Measurements from ENCODE around the gene ASB2. TPM values are rescaled to one million over a fixed set of nuclear protein-coding genes. Genes with fewer than 3 reads are reported as not detected.

The ASB2 gene
- total RNA-seq, 2 donors from 2014 or later, result 0.11 TPM; not detected in 1

- no peaks in the 10 kb centered on the region for H3K4me1 Mint-ChIP-seq
- no peak overlapping the region for H3K4me3 Mint-ChIP-seq
- Histone ChIP-seq H3K9me3 (ENCODE audit: control insufficient read depth, low read length) (no peaks in the 10 kb centered on the region), H3K27ac (ENCODE audit: low read depth, low read length) (no peak overlapping the region), H3K4me3 (ENCODE audit: low read length) (no peak overlapping the region), H3K9ac (ENCODE audit: extremely low read depth, low read length, poor library complexity, severe bottlenecking) (no peak overlapping the region), H3K27me3 (ENCODE audit: control insufficient read depth, insufficient read depth, low read length, poor library complexity, severe bottlenecking) (no peaks in the 10 kb centered on the region), H3K36me3 (ENCODE audit: control insufficient read depth, insufficient read depth, low read length) (no peaks in the 10 kb centered on the region), H3K4me1 (ENCODE audit: control insufficient read depth, insufficient read depth, low read length) (no peaks in the 10 kb centered on the region)
- H3K27me3 Mint-ChIP-seq (ENCODE audit: insufficient read depth), result peaks cover 4% of the 10 kb centered on the region
- H3K27ac Mint-ChIP-seq, result no peak overlapping the region
- no peak for DNase-seq
- no peak for TF ChIP-seq CTCF (conservative IDR thresholded peaks at IDR 0.05)
- H3K9me3 Mint-ChIP-seq, result no peaks in the 10 kb centered on the region
- H3K36me3 Mint-ChIP-seq (ENCODE audit: low read depth), result no peaks in the 10 kb centered on the region
- 83 to 87% methylated on average over 2 of the region's 2 CpGs for WGBS, 2 experiments (ENCODE audit: insufficient coverage in 1 of 2, insufficient read length in 1 of 2)
Measured at GRCh38 chr14:93915800-93916199, 60.6 kb downstream of the ASB2 start.

DNA sequence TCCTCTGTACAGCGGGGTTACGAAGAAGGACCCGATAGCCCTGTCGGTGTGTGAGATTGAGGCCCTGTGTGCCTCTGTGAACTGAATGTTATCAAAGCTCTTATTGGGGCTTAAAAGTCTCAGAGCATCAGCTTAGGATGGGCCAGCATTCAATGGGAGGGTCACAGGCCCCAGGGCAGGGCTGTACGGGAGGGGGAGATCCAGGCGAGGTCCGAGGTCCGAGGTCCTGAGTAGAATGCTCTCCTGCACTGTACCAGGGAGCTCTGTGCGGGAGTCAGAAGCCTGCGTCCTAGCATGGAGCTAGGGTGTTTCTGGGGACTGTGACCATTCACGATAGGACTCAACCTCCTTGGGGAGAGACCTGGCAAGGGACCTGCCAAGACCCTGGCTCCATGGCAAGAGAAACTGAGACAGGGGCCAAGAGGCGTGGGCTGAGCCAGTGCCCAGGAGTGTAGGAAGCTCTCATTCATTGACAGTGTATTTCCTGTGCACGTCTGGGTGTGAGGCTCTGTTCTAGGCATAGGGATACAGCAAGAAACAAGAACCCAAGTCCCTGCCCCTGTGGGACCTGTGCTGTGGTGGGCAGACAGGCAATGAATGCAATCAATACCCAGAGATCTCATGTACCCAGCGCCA lies 61.2 kb downstream of the ASB2 start:
- H3K9me3 ChIP-seq (ENCODE audit: control insufficient read depth, low read length), result no peaks in the 10 kb centered on the region
- DNase-seq, result no peak
- H3K27ac Mint-ChIP-seq, result no peak overlapping the region
- no peaks in the 10 kb centered on the region for H3K36me3 ChIP-seq (ENCODE audit: control insufficient read depth, insufficient read depth, low read length)
- no peak overlapping the region for H3K4me3 ChIP-seq (ENCODE audit: low read length)
- no peak for TF ChIP-seq CTCF (conservative IDR thresholded peaks at IDR 0.05)
- no peak overlapping the region for H3K27ac ChIP-seq (ENCODE audit: low read depth, low read length)
- no peaks in the 10 kb centered on the region for H3K4me1 ChIP-seq (ENCODE audit: control insufficient read depth, insufficient read depth, low read length)
- 88 to 91% methylated on average over 13 to 14 of the region's 14 CpGs for WGBS, 2 experiments (ENCODE audit: insufficient coverage in 1 of 2, insufficient read length in 1 of 2)
- H3K27me3 Mint-ChIP-seq (ENCODE audit: insufficient read depth), result peaks cover 5% of the 10 kb centered on the region
- H3K27me3 ChIP-seq (ENCODE audit: control insufficient read depth, insufficient read depth, low read length, poor library complexity, severe bottlenecking), result no peaks in the 10 kb centered on the region
- no peak overlapping the region for H3K9ac ChIP-seq (ENCODE audit: extremely low read depth, low read length, poor library complexity, severe bottlenecking)
- H3K4me3 Mint-ChIP-seq, result no peak overlapping the region
- H3K9me3 Mint-ChIP-seq, result no peaks in the 10 kb centered on the region
- no peaks in the 10 kb centered on the region for H3K4me1 Mint-ChIP-seq
- H3K36me3 Mint-ChIP-seq (ENCODE audit: low read depth), result no peaks in the 10 kb centered on the region

DNA sequence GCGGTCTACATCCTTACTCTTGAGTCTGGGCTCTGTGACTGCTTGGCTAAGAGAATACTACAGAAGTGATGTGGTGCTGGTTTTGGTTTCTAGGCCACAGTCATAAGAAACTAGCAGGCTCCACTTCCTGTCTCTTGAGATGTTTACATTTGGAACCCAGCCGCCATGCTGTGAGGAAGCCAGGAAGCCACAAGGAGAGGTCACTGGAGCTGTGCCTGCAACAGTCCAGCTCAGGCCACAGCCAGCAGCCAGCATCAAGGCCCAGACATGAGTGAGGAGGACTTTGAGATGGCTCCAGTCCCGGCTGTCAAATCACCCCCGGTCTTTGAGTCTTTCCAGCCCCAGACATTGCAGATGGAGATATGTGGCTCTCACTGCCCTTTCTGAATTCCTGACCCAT lies 62.1 kb downstream of the ASB2 start:
- no peak for TF ChIP-seq CTCF (conservative IDR thresholded peaks at IDR 0.05)
- no peak overlapping the region for H3K27ac ChIP-seq (ENCODE audit: low read depth, low read length)
- H3K4me3 ChIP-seq (ENCODE audit: low read length), result no peak overlapping the region
- no peaks in the 10 kb centered on the region for H3K4me1 ChIP-seq (ENCODE audit: control insufficient read depth, insufficient read depth, low read length)
- DNase-seq, result no peak
- H3K9me3 ChIP-seq (ENCODE audit: control insufficient read depth, low read length), result no peaks in the 10 kb centered on the region
- peaks cover 2% of the 10 kb centered on the region for H3K27me3 Mint-ChIP-seq (ENCODE audit: insufficient read depth)
- H3K4me3 Mint-ChIP-seq, result no peak overlapping the region
- WGBS, 2 experiments (ENCODE audit: insufficient coverage in 1 of 2, insufficient read length in 1 of 2), result 93 to 94% methylated on average over 4 of the region's 4 CpGs
- H3K27ac Mint-ChIP-seq, result no peak overlapping the region
- no peaks in the 10 kb centered on the region for H3K36me3 ChIP-seq (ENCODE audit: control insufficient read depth, insufficient read depth, low read length)
- H3K27me3 ChIP-seq (ENCODE audit: control insufficient read depth, insufficient read depth, low read length, poor library complexity, severe bottlenecking), result no peaks in the 10 kb centered on the region
- H3K9me3 Mint-ChIP-seq, result no peaks in the 10 kb centered on the region
- no peak overlapping the region for H3K9ac ChIP-seq (ENCODE audit: extremely low read depth, low read length, poor library complexity, severe bottlenecking)
- no peaks in the 10 kb centered on the region for H3K36me3 Mint-ChIP-seq (ENCODE audit: low read depth)
- no peaks in the 10 kb centered on the region for H3K4me1 Mint-ChIP-seq
